Bronchial epithelial cell (primary cell): Measurements from ENCODE around the gene ZNF14. TPM values are rescaled to one million over a fixed set of nuclear protein-coding genes. Genes with fewer than 3 reads are reported as not detected.
"Not testable (repeated sequence)": the region's sequence is repeated elsewhere in the genome, so short reads cannot be mapped to it uniquely, and the experiment has no call there.

Source experiments
- DNase-seq: peaks from one replicate; pipeline ENCODE4 v3.0.0-alpha.2; 2010; ENCODE audit warnings: low read depth
- FAIRE-seq: peaks from 2 replicates; lab custom pipeline; 2011; peaks lifted over from hg19 to GRCh38; lab: Jason Lieb, UNC
- H3K27me3 ChIP-seq: 2 replicates; pipeline ENCODE4 v1.5.1; 2011; ENCODE audit warnings: low read length; ENCODE audit not compliant: control insufficient read depth, insufficient read depth
- H3K36me3 ChIP-seq: 2 replicates; pipeline ENCODE4 v1.5.1; 2011; ENCODE audit warnings: low read length; ENCODE audit not compliant: control insufficient read depth, insufficient read depth
- H3K4me3 ChIP-seq: 2 replicates; pipeline ENCODE4 v1.5.1; 2011; ENCODE audit warnings: mild to moderate bottlenecking, low read depth, low read length, control low read depth
- CTCF ChIP-seq: IDR thresholded peaks from 2 replicates; pipeline ENCODE4 v1.5.1; 2011; ENCODE audit warnings: mild to moderate bottlenecking, moderate library complexity, low read length, control low read depth, inconsistent platforms; ENCODE audit not compliant: insufficient read depth, severe bottlenecking
- total RNA-seq: library from RNA; depleted of rRNA; stranded (reverse); fragments of >200 nt; gene quantifications from 2 replicates; pipeline ENCODE4 v1.2.1, GENCODE V29; 2014

ZNF14 gene
- total RNA-seq, 1 donor from 2014 or later, result 4.2 TPM

- no peak for DNase-seq
- no peaks in the 10 kb centered on the region for H3K36me3 ChIP-seq
These were observed 13.1 kb downstream of the ZNF14 start for GRCh38 chr19:19719798-19720197.

DNA sequence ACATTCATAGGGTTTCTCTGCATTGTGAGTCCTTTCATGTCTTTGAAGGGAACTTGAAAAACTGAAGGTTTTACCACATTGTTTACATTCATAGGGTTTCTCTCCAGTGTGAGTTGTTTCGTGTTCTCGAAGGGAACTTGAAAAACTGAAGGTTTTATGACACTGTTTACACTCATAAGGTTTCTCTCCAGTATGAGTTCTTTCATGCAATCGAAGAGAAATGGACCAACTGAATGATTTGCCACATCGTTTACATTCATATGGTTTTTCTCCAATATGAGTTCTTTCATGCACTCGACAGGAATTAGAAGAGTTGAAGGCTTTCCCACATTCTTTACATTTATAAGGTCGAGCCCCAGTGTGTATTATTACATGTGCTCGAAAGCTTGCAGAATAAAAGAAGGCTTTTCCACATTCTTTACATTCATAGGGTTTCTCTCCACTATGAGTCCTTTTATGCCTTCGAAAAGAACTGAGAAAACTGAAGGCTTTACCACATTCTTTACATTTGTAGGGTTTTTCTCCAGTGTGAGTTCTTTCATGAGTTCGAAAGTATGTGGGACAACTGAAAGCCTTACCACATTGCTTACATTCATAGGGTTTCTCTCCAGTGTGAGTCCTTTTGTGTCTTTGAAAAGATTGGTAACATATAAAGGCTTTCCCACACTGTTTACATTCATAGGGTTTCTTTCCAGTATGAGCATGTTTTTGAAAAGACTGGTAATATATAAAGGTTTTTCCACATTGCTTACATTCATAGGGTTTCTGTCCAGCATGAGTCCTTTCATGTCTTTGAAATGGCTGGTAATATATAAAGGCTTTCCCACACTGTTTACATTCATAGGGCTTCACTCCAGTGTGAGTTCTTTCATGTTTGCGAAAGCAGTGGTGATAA, 20.7 kb downstream of the ZNF14 start:
- Histone ChIP-seq H3K4me3 (no peak overlapping the region), H3K27me3 (no peaks in the 10 kb centered on the region), H3K36me3 (peaks cover 6% of the 10 kb centered on the region)
- FAIRE-seq (no peak), DNase-seq (no peak)
- TF ChIP-seq CTCF, result no peak

More at GRCh38 chr19:19719798-19720197, 13.1 kb downstream of the ZNF14 start:
- H3K4me3 ChIP-seq, result no peak overlapping the region
- H3K27me3 ChIP-seq, result no peaks in the 10 kb centered on the region
- no peak for FAIRE-seq
- no peak for TF ChIP-seq CTCF

DNA sequence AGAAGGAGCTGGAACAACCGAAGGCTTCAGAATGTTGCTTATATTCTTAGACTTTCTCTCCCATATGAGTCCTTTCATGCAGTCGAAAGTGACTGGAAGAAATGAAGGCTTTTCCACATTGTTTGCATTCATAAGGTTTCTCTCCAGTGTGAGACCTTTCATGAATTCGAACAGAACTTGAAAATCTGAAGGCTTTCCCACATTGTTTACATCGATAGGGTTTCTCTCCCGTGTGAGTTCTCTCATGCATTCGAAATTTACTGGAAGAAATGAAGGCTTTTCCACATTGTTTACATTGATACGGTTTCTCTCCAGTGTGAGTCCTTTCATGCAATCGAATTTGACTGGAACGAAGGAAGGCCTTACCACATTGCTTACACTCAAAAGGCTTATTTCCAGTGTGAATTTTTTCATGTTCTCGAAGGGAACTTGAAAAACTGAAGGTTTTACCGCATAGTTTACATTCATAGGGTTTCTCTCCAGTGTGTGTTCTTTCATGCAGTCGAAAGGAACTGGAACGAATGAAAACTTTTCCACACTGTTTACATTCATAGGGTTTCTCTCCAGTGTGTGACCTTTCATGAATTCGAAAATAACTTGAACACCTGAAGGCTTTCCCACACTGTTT, 21.5 kb downstream of the ZNF14 start:
- no peak overlapping the region for H3K4me3 ChIP-seq
- TF ChIP-seq CTCF, result no peak
- DNase-seq (no peak), FAIRE-seq (no peak)
- peaks cover 6% of the 10 kb centered on the region for H3K36me3 ChIP-seq
- H3K27me3 ChIP-seq, result no peaks in the 10 kb centered on the region

GRCh38 chr19:19710506-19710905, 22.4 kb downstream of the ZNF14 start:
- no peak for TF ChIP-seq CTCF
- Histone ChIP-seq H3K27me3 (no peaks in the 10 kb centered on the region), H3K36me3 (peaks cover 6% of the 10 kb centered on the region), H3K4me3 (no peak overlapping the region)
- FAIRE-seq (no peak), DNase-seq (no peak)

DNA sequence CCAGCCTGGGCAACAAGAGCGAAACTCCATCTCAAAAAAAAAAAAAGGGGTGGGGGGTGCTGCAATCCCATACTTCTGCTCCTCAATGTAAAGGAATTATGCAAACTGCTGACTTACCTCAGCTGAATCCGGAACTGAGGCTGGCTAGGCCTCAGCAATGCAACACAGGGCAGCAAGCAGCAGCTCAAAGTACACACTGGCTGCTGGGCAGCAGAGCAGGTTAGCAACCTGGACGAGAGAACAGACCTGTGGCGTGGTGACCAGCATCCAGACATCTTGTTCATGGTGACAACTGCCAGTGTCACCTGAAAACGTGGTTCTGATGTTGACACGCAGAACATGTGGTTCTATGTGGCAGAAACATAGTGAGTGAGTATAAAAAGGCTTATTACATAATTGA, 28.1 kb downstream of the ZNF14 start:
- no peak for DNase-seq
- Histone ChIP-seq H3K36me3 (no peaks in the 10 kb centered on the region), H3K4me3 (no peak overlapping the region), H3K27me3 (no peaks in the 10 kb centered on the region)
- no peak for FAIRE-seq
- no peak for TF ChIP-seq CTCF

- not testable (repeated sequence) for H3K36me3 ChIP-seq, FAIRE-seq, H3K27me3 ChIP-seq, DNase-seq, H3K4me3 ChIP-seq
These were observed 32.4 kb downstream of the ZNF14 start for GRCh38 chr19:19700493-19700892.
